Measurements from ENCODE around the gene PPP1R9B.

GRCh38 chr17:50169121-50169764 is 18.8 kb upstream of the PPP1R9B start:
- TF ChIP-seq TAF1 (IDR thresholded peaks at IDR 0.05; ENCODE audit: borderline replicate concordance, insufficient read depth, low read length) (no peak; the same call in 1 of the 2 replicates), POLR2AphosphoS5 (IDR thresholded peaks at IDR 0.05; ENCODE audit: low read depth, low read length) (no peak), REST (IDR thresholded peaks at IDR 0.05; ENCODE audit: insufficient read depth in 1 of 2, low read depth in 2 of 2, low read length in 2 of 2) (no peak), SIN3A (IDR thresholded peaks at IDR 0.05; ENCODE audit: borderline replicate concordance, insufficient read depth, low read length) (no peak), FOXP2 (optimal IDR thresholded peaks at IDR 0.05; ENCODE audit: borderline replicate concordance, extremely low read depth, extremely low read length, insufficient read depth) (peak; percentile 47)
